Loucy (cell line): ENCODE measurements around the gene SLC36A1.
A peak's percentile ranks its signal among the peaks of the same experiment; 100 is the strongest.

Experiments used
- H2AFZ ChIP-seq: fragments of 200-600 bp; sonication (generic); 2 replicates; pipeline ENCODE4 v1.6.0; 2016; ENCODE audit warnings: antibody characterized with exemption, mild to moderate bottlenecking, low read length, moderate library complexity
- H3F3A ChIP-seq: fragments of 200-600 bp; 2 replicates; pipeline ENCODE4 v1.6.0; 2016; ENCODE audit warnings: antibody characterized with exemption, low read depth, mild to moderate bottlenecking
- H3K27me3 ChIP-seq: fragments of 200-600 bp; sonication (generic); 2 replicates; pipeline ENCODE4 v1.6.1; 2014; ENCODE audit warnings: low read length, mild to moderate bottlenecking; ENCODE audit not compliant: insufficient read depth, poor library complexity, severe bottlenecking
- H3K36me3 ChIP-seq: fragments of 200-600 bp; sonication (generic); 2 replicates; pipeline ENCODE4 v1.6.1; 2016; ENCODE audit warnings: low read length; ENCODE audit not compliant: insufficient read depth
- H3K4me1 ChIP-seq: fragments of 200-600 bp; sonication (generic); 2 replicates; pipeline ENCODE4 v1.5.1; 2014; ENCODE audit warnings: low read length, mild to moderate bottlenecking; ENCODE audit not compliant: insufficient read depth, poor library complexity, severe bottlenecking
- H3K4me2 ChIP-seq: fragments of 200-600 bp; sonication (generic); 2 replicates; pipeline ENCODE4 v1.6.0; 2014; ENCODE audit warnings: antibody characterized with exemption, low read length, low read depth, mild to moderate bottlenecking; ENCODE audit not compliant: poor library complexity, severe bottlenecking
- H3K4me3 ChIP-seq: fragments of 200-600 bp; sonication (generic); 2 replicates; pipeline ENCODE4 v1.5.1; 2014; ENCODE audit warnings: low read length, mild to moderate bottlenecking, mixed read lengths; ENCODE audit not compliant: poor library complexity, severe bottlenecking
- H3K79me2 ChIP-seq: fragments of 200-600 bp; sonication (generic); 2 replicates; pipeline ENCODE4 v1.6.1; 2014; ENCODE audit warnings: low read length; ENCODE audit not compliant: insufficient read depth
- H3K9ac ChIP-seq: fragments of 200-600 bp; sonication (generic); 2 replicates; pipeline ENCODE4 v1.6.0; 2014; ENCODE audit warnings: mild to moderate bottlenecking, low read depth, low read length, moderate library complexity; ENCODE audit not compliant: poor library complexity, severe bottlenecking
- H3K9me2 ChIP-seq: fragments of 200-600 bp; sonication (generic); replicated peaks from 2 replicates; pipeline ENCODE4 v1.6.1; 2016; ENCODE audit warnings: low read depth, low read length, mixed read lengths
- H3K9me3 ChIP-seq: fragments of 200-600 bp; sonication (generic); 2 replicates; pipeline ENCODE4 v1.6.1; 2014; ENCODE audit warnings: mild to moderate bottlenecking, antibody characterized with exemption, low read length, low read depth; ENCODE audit not compliant: insufficient read depth
- H4K20me1 ChIP-seq: fragments of 200-600 bp; sonication (generic); 2 replicates; pipeline ENCODE4 v1.6.0; 2014; ENCODE audit warnings: antibody characterized with exemption, low read length, mild to moderate bottlenecking; ENCODE audit not compliant: insufficient read depth, poor library complexity, severe bottlenecking
- EZH2phosphoT487 ChIP-seq: fragments of 200-600 bp; IDR thresholded peaks from 2 replicates; pipeline ENCODE4 v1.6.1; 2018; ENCODE audit warnings: antibody characterized with exemption, mild to moderate bottlenecking, moderate library complexity, borderline replicate concordance
- TF ChIP-seq, protein P1 (sequence below): fragments of 200-600 bp; sonication (generic); conservative IDR thresholded peaks from 2 replicates; pipeline ENCODE4 v1.5.1; 2014; ENCODE audit warnings: mild to moderate bottlenecking, antibody characterized with exemption, low read length

Gene SLC36A1

DNA sequence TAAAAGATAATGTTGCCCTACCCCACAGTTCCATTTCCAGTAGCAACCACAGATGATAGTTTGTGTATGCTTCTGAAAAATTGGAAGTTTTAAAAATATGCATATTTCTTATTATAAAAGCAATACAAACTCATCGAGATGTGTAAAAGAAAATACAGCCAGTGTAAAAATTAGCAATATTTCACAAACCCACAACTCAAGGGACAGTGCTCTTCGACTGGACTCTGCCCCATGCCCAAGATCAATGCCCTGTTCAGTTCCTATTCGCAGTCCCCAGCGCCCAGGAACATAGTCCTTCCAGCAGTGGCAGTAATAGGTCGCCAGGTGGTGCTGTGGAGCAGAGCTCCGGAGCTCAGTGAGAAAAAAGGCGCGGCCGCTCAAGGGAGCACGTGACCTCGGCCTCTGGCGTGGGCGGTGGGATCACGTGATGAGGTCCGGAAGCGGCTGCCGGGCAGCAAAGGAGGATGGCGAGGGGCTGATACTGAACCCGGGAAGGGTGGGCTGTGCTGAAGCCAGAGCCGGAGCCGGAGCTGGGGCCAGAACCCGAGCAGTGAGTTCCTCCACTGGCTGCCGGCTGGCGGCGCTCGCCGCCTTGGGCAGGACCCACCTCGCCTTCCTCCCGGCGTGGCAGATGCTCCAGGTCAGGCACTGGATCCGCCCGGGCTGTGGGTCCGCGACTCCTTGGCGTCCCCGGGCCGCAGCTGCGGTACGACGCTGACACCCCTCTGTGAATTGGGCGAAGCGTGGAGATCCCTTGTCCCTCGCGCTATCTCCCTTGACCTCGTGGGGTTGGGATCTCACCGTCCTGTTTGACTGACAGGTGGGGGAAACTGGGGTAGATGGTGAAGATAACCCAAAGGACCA lies at the start of gene SLC36A1:
TSS of gene SLC36A1 (plus strand) at position 430 of the 864 bp plus-strand sequence. CDS start 11,190 bp downstream, outside the sequence.
- peak within 1 kb of the TSS; percentile 98 for H3K4me2 ChIP-seq
- H3K4me1 ChIP-seq, result peaks cover 7% of the 10 kb centered on the region

DNA sequence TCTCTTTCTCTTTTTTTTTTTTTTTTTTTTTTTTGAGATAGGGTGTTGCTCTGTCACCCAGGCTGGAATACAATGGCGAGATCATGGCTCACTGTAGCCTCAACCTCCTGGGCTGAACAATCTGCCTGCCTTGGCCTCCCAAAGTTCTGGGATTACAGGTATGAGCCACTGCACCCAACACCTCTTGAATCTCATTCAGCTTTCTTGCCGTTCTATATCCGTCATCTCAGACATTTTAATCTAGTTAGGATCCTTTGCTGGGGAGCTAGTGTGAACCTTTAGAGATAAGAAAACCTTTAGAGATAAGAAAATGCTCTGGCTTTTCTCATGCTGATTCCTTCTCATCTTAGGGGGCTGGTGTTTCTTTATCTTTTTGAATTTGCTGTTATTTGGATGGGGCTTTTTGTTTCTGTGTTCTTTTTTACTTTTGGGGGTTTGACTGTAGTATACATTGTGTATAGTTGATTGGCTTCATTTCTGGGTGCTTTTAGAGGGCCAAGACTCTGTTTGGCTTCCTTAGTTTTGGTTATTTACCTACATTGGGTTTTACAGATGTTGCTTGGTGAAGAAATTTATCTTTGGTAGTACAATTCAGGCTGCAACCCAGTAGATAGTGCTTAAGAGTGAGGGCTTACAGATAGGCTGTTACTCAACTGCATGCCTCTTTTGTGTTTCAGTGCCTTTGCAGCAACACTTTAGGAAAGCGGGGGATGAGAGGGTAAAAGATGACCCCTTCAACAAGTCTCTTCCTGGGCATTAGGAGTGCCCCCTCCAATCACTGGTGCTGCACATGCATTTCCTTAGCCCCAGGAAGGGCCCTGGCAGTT lies 41.9 kb upstream of the SLC36A1 start:
- Histone ChIP-seq H3K9ac (no peak overlapping the region), H3K27me3 (no peaks in the 10 kb centered on the region), H2AFZ (no peak overlapping the region), H3F3A (no peaks in the 10 kb centered on the region), H3K9me3 (no peaks in the 10 kb centered on the region), H3K9me2 (no peaks in the 10 kb centered on the region), H4K20me1 (no peaks in the 10 kb centered on the region), H3K79me2 (no peaks in the 10 kb centered on the region), H3K36me3 (no peaks in the 10 kb centered on the region), H3K4me2 (no peak overlapping the region), H3K4me1 (peaks cover 6% of the 10 kb centered on the region), H3K4me3 (no peak overlapping the region)
- no peak for TF ChIP-seq EZH2phosphoT487
- TF ChIP-seq, protein P1, sequence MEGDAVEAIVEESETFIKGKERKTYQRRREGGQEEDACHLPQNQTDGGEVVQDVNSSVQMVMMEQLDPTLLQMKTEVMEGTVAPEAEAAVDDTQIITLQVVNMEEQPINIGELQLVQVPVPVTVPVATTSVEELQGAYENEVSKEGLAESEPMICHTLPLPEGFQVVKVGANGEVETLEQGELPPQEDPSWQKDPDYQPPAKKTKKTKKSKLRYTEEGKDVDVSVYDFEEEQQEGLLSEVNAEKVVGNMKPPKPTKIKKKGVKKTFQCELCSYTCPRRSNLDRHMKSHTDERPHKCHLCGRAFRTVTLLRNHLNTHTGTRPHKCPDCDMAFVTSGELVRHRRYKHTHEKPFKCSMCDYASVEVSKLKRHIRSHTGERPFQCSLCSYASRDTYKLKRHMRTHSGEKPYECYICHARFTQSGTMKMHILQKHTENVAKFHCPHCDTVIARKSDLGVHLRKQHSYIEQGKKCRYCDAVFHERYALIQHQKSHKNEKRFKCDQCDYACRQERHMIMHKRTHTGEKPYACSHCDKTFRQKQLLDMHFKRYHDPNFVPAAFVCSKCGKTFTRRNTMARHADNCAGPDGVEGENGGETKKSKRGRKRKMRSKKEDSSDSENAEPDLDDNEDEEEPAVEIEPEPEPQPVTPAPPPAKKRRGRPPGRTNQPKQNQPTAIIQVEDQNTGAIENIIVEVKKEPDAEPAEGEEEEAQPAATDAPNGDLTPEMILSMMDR, result no peak

More for the DNA sequence above, at the start of gene SLC36A1:
- Histone ChIP-seq H3K36me3 (no peaks in the 10 kb centered on the region), H3K79me2 (no peaks in the 10 kb centered on the region), H3K27me3 (no peaks in the 10 kb centered on the region), H3K9me2 (no peaks in the 10 kb centered on the region), H4K20me1 (no peaks in the 10 kb centered on the region), H3K9me3 (no peaks in the 10 kb centered on the region), H2AFZ (peak within 1 kb of the TSS; percentile 97), H3F3A (no peaks in the 10 kb centered on the region), H3K9ac (peak within 1 kb of the TSS; percentile 67), H3K4me3 (peak within 1 kb of the TSS; percentile 87)
- TF ChIP-seq, protein P1, result peak; percentile 91
- TF ChIP-seq EZH2phosphoT487, result no peak

DNA sequence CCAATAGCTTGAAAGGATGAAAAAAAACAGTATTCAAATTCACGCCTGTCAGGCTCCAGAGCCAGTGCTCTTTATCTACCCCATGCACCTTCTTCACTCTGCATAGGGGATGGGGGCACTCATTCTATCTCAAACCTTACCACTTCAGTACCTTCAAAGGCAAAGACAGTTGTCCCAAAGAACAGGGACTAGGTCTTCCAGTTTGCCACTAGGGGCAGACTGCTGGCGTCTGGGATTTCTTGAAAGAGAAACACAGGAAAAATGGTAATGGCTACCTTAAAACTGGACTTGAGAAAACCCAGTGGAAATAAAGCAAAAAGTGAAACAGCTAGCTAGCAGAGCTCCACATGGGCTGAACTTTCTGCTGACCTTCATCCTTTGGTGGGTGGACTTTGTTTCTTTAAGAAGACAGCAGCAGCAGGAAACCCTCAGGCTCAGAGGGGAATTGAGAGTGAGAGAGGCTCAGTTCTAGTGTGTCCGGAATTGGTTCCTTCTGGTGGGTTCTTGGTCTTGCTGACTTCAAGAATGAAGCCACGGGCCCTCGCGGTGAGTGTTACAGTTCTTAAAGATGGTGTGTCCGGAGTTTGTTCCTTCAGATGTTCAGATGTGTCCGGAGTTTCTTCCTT lies 41.0 kb upstream of the SLC36A1 start:
- Histone ChIP-seq H2AFZ (0 out of 2 replicates have a peak overlapping the region, but pooled peaks have one; percentile 40), H3K9ac (no peak overlapping the region), H3K9me3 (no peaks in the 10 kb centered on the region), H3K9me2 (no peaks in the 10 kb centered on the region), H3K79me2 (no peaks in the 10 kb centered on the region), H3K27me3 (no peaks in the 10 kb centered on the region), H3F3A (no peaks in the 10 kb centered on the region), H3K36me3 (no peaks in the 10 kb centered on the region), H3K4me2 (no peak overlapping the region), H4K20me1 (no peaks in the 10 kb centered on the region), H3K4me1 (peaks cover 6% of the 10 kb centered on the region), H3K4me3 (no peak overlapping the region)
- no peak for TF ChIP-seq EZH2phosphoT487
- TF ChIP-seq, protein P1, result peak; percentile 74
